ENCODE results near the gene PRELP.
"Not testable (repeated sequence)": the region's sequence is repeated elsewhere in the genome, so short reads cannot be mapped to it uniquely, and the experiment has no call there.

PRELP gene

DNA sequence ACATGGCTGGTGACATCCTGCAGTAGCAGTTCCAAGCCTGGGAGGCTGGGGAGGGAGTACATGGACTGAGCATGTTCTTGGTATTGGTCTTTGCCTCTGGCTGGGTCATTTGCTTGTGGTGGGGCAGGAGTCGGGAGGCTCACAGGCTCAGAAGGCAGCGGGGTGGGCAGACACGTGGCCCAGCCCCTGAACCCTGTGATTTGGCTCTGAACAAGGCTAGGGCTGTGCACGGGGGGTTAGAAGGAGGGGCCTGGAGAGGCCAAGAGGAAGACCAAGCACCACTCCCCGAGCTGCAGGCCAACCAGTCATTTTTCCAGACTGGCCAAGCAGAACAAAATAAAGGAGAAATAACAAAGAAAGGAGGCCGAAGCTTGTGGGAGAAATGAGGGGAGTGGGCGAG lies 9.7 kb upstream of the PRELP start:
- Histone ChIP-seq H3K79me2 (ENCODE audit: insufficient read depth, low read depth) (no peaks in the 10 kb centered on the region), H3K27me3 (ENCODE audit: insufficient read depth, low read depth) (no peaks in the 10 kb centered on the region), H3K27ac (no peak overlapping the region), H3K4me3 (IDR thresholded peaks at IDR 0.05; ENCODE audit: insufficient read depth, low read depth, low read length) (no peak overlapping the region), H3K9ac (no peak overlapping the region), H2AFZ (ENCODE audit: low read depth) (no peak overlapping the region), H3K4me2 (no peak overlapping the region), H3K36me3 (ENCODE audit: insufficient read depth) (no peaks in the 10 kb centered on the region), H3K4me1 (ENCODE audit: low read depth, poor library complexity, severe bottlenecking) (peaks cover 29% of the 10 kb centered on the region), H4K20me1 (ENCODE audit: insufficient read depth) (no peaks in the 10 kb centered on the region)
- TF ChIP-seq CTCF (conservative IDR thresholded peaks at IDR 0.05; ENCODE audit: low read depth, low read length), result no peak

- peaks cover 18% of the 10 kb centered on the region for H3K4me1 ChIP-seq (ENCODE audit: low read depth, poor library complexity, severe bottlenecking)
- H3K4me3 ChIP-seq (IDR thresholded peaks at IDR 0.05; ENCODE audit: insufficient read depth, low read depth, low read length); H3K4me2 ChIP-seq; H4K20me1 ChIP-seq (ENCODE audit: insufficient read depth); H3K36me3 ChIP-seq (ENCODE audit: insufficient read depth); H3K27me3 ChIP-seq (ENCODE audit: insufficient read depth, low read depth); H3K9ac ChIP-seq; H3K79me2 ChIP-seq (ENCODE audit: insufficient read depth, low read depth); H2AFZ ChIP-seq (ENCODE audit: low read depth); H3K27ac ChIP-seq: not testable (repeated sequence)
These were observed 8.6 kb upstream of the PRELP start for GRCh38 chr1:203466906-203467549.

DNA sequence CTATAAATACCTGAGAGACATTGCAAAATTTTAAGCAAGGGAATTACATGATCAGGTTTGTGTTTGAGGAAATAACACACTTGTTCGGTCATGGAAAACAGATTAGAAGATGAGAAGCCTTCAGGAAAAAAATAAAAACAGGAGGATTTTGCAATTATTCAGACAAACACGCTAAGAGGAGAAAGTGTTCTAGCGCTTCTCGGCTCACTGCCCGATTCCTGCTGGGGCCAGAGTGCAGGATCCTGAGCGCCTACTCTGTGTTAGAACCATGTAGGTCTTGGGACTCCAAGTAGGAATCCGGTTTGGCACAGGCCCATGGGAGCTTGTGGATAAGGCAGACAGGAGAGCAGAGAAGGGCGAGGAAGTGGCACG lies 8.1 kb upstream of the PRELP start:
- H4K20me1 ChIP-seq (ENCODE audit: insufficient read depth), result no peaks in the 10 kb centered on the region
- H3K36me3 ChIP-seq (ENCODE audit: insufficient read depth), result no peaks in the 10 kb centered on the region
- H2AFZ ChIP-seq (ENCODE audit: low read depth), result no peak overlapping the region
- H3K27me3 ChIP-seq (ENCODE audit: insufficient read depth, low read depth), result no peaks in the 10 kb centered on the region
- peaks cover 13% of the 10 kb centered on the region for H3K4me1 ChIP-seq (ENCODE audit: low read depth, poor library complexity, severe bottlenecking)
- no peak overlapping the region for H3K9ac ChIP-seq
- no peak overlapping the region for H3K4me3 ChIP-seq (IDR thresholded peaks at IDR 0.05; ENCODE audit: insufficient read depth, low read depth, low read length)
- H3K4me2 ChIP-seq, result no peak overlapping the region
- TF ChIP-seq CTCF (conservative IDR thresholded peaks at IDR 0.05; ENCODE audit: low read depth, low read length), result no peak
- H3K79me2 ChIP-seq (ENCODE audit: insufficient read depth, low read depth), result no peaks in the 10 kb centered on the region
- no peak overlapping the region for H3K27ac ChIP-seq

DNA sequence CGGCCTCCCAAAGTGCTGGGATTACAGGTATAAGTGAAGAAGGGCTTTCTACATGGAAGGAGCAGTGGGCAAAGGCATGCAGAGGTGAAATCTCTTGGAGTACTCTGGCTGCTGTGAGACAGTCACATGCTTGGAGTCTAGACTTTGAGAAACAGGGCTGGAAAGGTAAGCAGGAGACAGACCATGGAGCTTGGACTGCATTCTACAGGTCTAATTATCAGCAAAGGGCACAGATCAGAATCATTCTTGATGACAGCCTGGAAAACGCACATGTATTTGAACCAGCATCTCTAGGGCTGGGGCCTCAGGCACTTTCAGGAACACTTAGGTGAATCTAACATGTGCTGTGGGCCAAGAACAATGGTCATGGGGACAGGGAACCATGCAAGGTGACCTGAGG lies 7.3 kb upstream of the PRELP start:
- no peaks in the 10 kb centered on the region for H3K27me3 ChIP-seq (ENCODE audit: insufficient read depth, low read depth)
- no peaks in the 10 kb centered on the region for H4K20me1 ChIP-seq (ENCODE audit: insufficient read depth)
- no peak overlapping the region for H3K27ac ChIP-seq
- no peaks in the 10 kb centered on the region for H3K79me2 ChIP-seq (ENCODE audit: insufficient read depth, low read depth)
- no peak overlapping the region for H3K9ac ChIP-seq
- H3K4me3 ChIP-seq (IDR thresholded peaks at IDR 0.05; ENCODE audit: insufficient read depth, low read depth, low read length), result no peak overlapping the region
- H3K4me2 ChIP-seq, result no peak overlapping the region
- no peak for TF ChIP-seq CTCF (conservative IDR thresholded peaks at IDR 0.05; ENCODE audit: low read depth, low read length)
- peaks cover 6% of the 10 kb centered on the region for H3K4me1 ChIP-seq (ENCODE audit: low read depth, poor library complexity, severe bottlenecking)
- H3K36me3 ChIP-seq (ENCODE audit: insufficient read depth), result no peaks in the 10 kb centered on the region
- H2AFZ ChIP-seq (ENCODE audit: low read depth), result no peak overlapping the region

GRCh38 chr1:203470240-203470639 lies 5.4 kb upstream of the PRELP start:
- Histone ChIP-seq H3K9ac (no peak overlapping the region), H4K20me1 (ENCODE audit: insufficient read depth) (no peaks in the 10 kb centered on the region), H3K36me3 (ENCODE audit: insufficient read depth) (no peaks in the 10 kb centered on the region), H3K27ac (no peak overlapping the region), H3K4me2 (no peak overlapping the region), H2AFZ (ENCODE audit: low read depth) (no peak overlapping the region), H3K27me3 (ENCODE audit: insufficient read depth, low read depth) (no peaks in the 10 kb centered on the region), H3K4me3 (IDR thresholded peaks at IDR 0.05; ENCODE audit: insufficient read depth, low read depth, low read length) (no peak overlapping the region), H3K4me1 (ENCODE audit: low read depth, poor library complexity, severe bottlenecking) (no peaks in the 10 kb centered on the region), H3K79me2 (ENCODE audit: insufficient read depth, low read depth) (no peaks in the 10 kb centered on the region)
- TF ChIP-seq CTCF (conservative IDR thresholded peaks at IDR 0.05; ENCODE audit: low read depth, low read length), result no peak
